K562 (cell line): Measurements from ENCODE around the gene PNPLA7. TPM values are rescaled to one million over a fixed set of nuclear protein-coding genes. Genes with fewer than 3 reads are reported as not detected.

ENCODE experiments used
- ATAC-seq: fragments of 200-7000 bp; cut with Tn5 transposase; 3 replicates; pipeline ENCODE4 v1.9.1; 2020; ENCODE audit warnings: moderate library complexity
- BruUV-seq: library from RNA; stranded (reverse); fragments of 400-500 nt; replicated peaks from 2 replicates; lab custom pipeline; 2021; lab: Mats Ljungman, UMichigan
- CTCF ChIA-PET: fragments of 300-600 bp; formaldehyde crosslinking; extraction: SDS; loops from one replicate; lab custom pipeline; 2021; ENCODE audit warnings: low intra/inter-chr PET ratio; lab: Yijun Ruan, JAX
- POLR2A ChIA-PET: fragments of 300-600, 350-650 bp; sonication (Branson Sonifier 250); formaldehyde crosslinking; extraction: SDS; loops from one replicate; lab custom pipeline; 2021; ENCODE audit warnings: antibody characterized with exemption, inconsistent platforms; lab: Yijun Ruan, JAX
- DNase-seq, 4 experiments: peaks; one replicate each; pipeline versions ENCODE4 v3.0.0 to v3.0.0-alpha.2; 2011 to 2018; ENCODE audit warnings: low spot score in 3 of 4, mixed read lengths in 3 of 4; ENCODE audit errors: extremely low read depth in 1 of 4
- FAIRE-seq: peaks from 2 replicates; lab custom pipeline; 2011; peaks lifted over from hg19 to GRCh38; lab: Jason Lieb, UNC
- H2AFZ ChIP-seq: 2 replicates; pipeline ENCODE4 v1.6.0; 2011; ENCODE audit warnings: low read depth, low read length, control low read depth, inconsistent platforms
- H3K27ac ChIP-seq: fragments of 200-600 bp; 3 replicates; pipeline ENCODE4 v1.8.0; 2011; ENCODE audit warnings: low read depth, mild to moderate bottlenecking, control low read depth, inconsistent platforms, low read length, moderate library complexity, mixed read lengths; ENCODE audit errors: extremely low read depth
- H3K27me3 ChIP-seq, 2 experiments: fragments of 300-600 bp in 1 of 2; 2 replicates in 1 of 2; 3 replicates in 1 of 2; pipeline versions ENCODE4 v1.6.0 to v1.8.0; 2011; ENCODE audit warnings: inconsistent platforms in 2 of 2, low read length in 2 of 2, mild to moderate bottlenecking in 1 of 2, mixed read lengths in 1 of 2, moderate library complexity in 1 of 2; ENCODE audit not compliant: control insufficient read depth in 2 of 2, insufficient read depth in 2 of 2
- H3K36me3 ChIP-seq: fragments of 300-600 bp; 3 replicates; pipeline ENCODE4 v1.8.0; 2011; ENCODE audit warnings: mild to moderate bottlenecking, low read length, inconsistent platforms; ENCODE audit not compliant: control insufficient read depth, insufficient read depth
- H3K4me1 ChIP-seq, 2 experiments: fragments of 200-600 bp in 1 of 2; replicated peaks in 1 of 2; 2 replicates in 1 of 2; 3 replicates in 1 of 2; pipeline versions ENCODE4 v1.5.1 to v1.8.0; 2011; ENCODE audit warnings: inconsistent platforms in 2 of 2, low read length in 2 of 2, mild to moderate bottlenecking in 1 of 2, mixed read lengths in 1 of 2, moderate library complexity in 1 of 2; ENCODE audit not compliant: control insufficient read depth in 2 of 2, insufficient read depth in 2 of 2
- H3K4me2 ChIP-seq: 2 replicates; pipeline ENCODE4 v1.6.1; 2011; ENCODE audit warnings: low read length, control low read depth, inconsistent platforms, mixed read lengths; ENCODE audit not compliant: insufficient read depth
- H3K4me3 ChIP-seq: fragments of 200-600 bp; sonication (generic), shearing (Covaris generic); 2 replicates; pipeline ENCODE4 v1.5.1; 2016; ENCODE audit warnings: control low read depth, inconsistent platforms
- H3K79me2 ChIP-seq: fragments of 200-600 bp; 3 replicates; pipeline ENCODE4 v1.8.0; 2011; ENCODE audit warnings: low read length, inconsistent platforms; ENCODE audit not compliant: control insufficient read depth, insufficient read depth
- H3K9ac ChIP-seq, 2 experiments: 2 replicates each; pipeline versions ENCODE4 v1.6.0 to v1.6.1; 2011; ENCODE audit warnings: low read depth in 2 of 2, low read length in 2 of 2, control low read depth in 1 of 2, inconsistent platforms in 1 of 2, mild to moderate bottlenecking in 1 of 2, mixed read lengths in 1 of 2; ENCODE audit not compliant: insufficient read depth in 1 of 2
- H3K9me1 ChIP-seq: one replicate; pipeline ENCODE4 v1.6.0; 2011; ENCODE audit warnings: inconsistent platforms, mild to moderate bottlenecking, low read length, moderate library complexity; ENCODE audit not compliant: control insufficient read depth, insufficient read depth
- H3K9me3 ChIP-seq: replicated peaks from 2 replicates; pipeline ENCODE4 v1.5.1; 2011; ENCODE audit warnings: low read depth, low read length, inconsistent platforms; ENCODE audit not compliant: control insufficient read depth, insufficient read depth
- H4K20me1 ChIP-seq: replicated peaks from 2 replicates; pipeline ENCODE4 v1.6.1; 2011; ENCODE audit warnings: low read length, inconsistent platforms, mixed read lengths; ENCODE audit not compliant: control insufficient read depth, insufficient read depth
- ARID2 ChIP-seq: fragments of 450-650 bp; IDR thresholded peaks from 2 replicates; pipeline ENCODE4 v1.6.1; 2017; ENCODE audit warnings: antibody characterized with exemption, mild to moderate bottlenecking
- E4F1 ChIP-seq: fragments of 250-450 bp; sonication (Bioruptor Pico); IDR thresholded peaks from 2 replicates; pipeline ENCODE4 v1.5.0; 2021; ENCODE audit warnings: mild to moderate bottlenecking, borderline replicate concordance
- FIP1L1 ChIP-seq: fragments of 200-400 bp; formaldehyde crosslinking; IDR thresholded peaks from 2 replicates; pipeline ENCODE4 v1.6.1; 2018; ENCODE audit warnings: mild to moderate bottlenecking, low read depth, low read length; ENCODE audit not compliant: poor library complexity, severe bottlenecking
- SP1 ChIP-seq: sonication (generic); formaldehyde crosslinking; IDR thresholded peaks from 2 replicates; pipeline ENCODE4 v1.8.1; 2022; ENCODE audit warnings: mild to moderate bottlenecking, missing genetic modification reagents
- WGBS: fragments of 100-300 bp; shearing (Covaris generic); methylation state at CpG from one replicate; pipeline ENCODE4 v1.1.6; 2016; ENCODE audit warnings: low coverage, mixed read lengths; ENCODE audit not compliant: insufficient coverage; ENCODE audit errors: missing lambda C conversion rate; 5-methylcytosine and 5-hydroxymethylcytosine counted together
- in situ Hi-C: fragments of 300-500 bp; cut with MboI; formaldehyde crosslinking; loops from 4 replicates; pipeline ENCODE4 v1.15.0; 2018; ENCODE audit warnings: inconsistent platforms, mixed read lengths
- intact Hi-C: fragments of 100-400 bp; cut with micrococcal nuclease; formaldehyde crosslinking; loops from 2 replicates; pipeline ENCODE4 v1.14.2; 2022
- polyA plus RNA-seq, 8 experiments: library from polyadenylated mRNA; depleted of rRNA in 4 of 8; stranded (reverse) in 5 of 8; unstranded in 3 of 8; fragments of >200 nt; fragmentation: Nextera tagmentation in 2 of 8; fragmentation: Illumina TruSeq in 1 of 8; extraction: Ambion mirVana in 2 of 8; extraction: Trizol in 1 of 8; gene quantifications; 2 replicates each; pipeline versions ENCODE4 v1.2.1 to v1.2.3, GENCODE V29; 2011 to 2014; ENCODE audit warnings: inconsistent platforms in 1 of 8, missing spikeins in 1 of 8
- total RNA-seq, 7 experiments: library from RNA; depleted of rRNA in 6 of 7; stranded (reverse); fragments of >200 nt in 6 of 7; fragmentation: Illumina TruSeq in 2 of 7; extraction: Trizol in 2 of 7; gene quantifications; 2 replicates each; pipeline versions ENCODE4 v1.2.1 to v1.2.3, GENCODE V29; 2011 to 2021; ENCODE audit warnings: low replicate concordance in 1 of 7

The PNPLA7 gene
- total and polyA plus RNA-seq, 9 of the 15 experiments (the other 6 are each of a cell fraction or from before 2014, with no cell fraction given), result 0.01 to 0.85 (median 0.19) TPM; not detected in 1

GRCh38 chr9:137465000-137465719 is 85.0 kb downstream of the PNPLA7 start:
- WGBS, result 59% methylated on average over 17 of the region's 23 CpGs
- H3K4me3 ChIP-seq, result no peak overlapping the region
- H3K4me2 ChIP-seq, result no peak overlapping the region

More at GRCh38 chr9:137465000-137465719, 85.0 kb downstream of the PNPLA7 start:
- no peaks in the 10 kb centered on the region for H3K27me3 ChIP-seq
- in situ Hi-C loops, result no loop called here
- no peaks in the 10 kb centered on the region for H3K36me3 ChIP-seq
- H3K9me1 ChIP-seq, result no peaks in the 10 kb centered on the region
- ChIA-PET POLR2A (no interaction called here), CTCF (interaction anchor here (0.6 kb wide), 1 partner anchor 1112 kb away, joined by 4 read pairs; no protein-coding TSS in a partner anchor)
- H3K79me2 ChIP-seq, result no peaks in the 10 kb centered on the region
- no peak for FAIRE-seq
- no peak for DNase-seq
- BruUV-seq, result no TSS peak
- intact Hi-C loops, result no loop called here
- TF ChIP-seq SP1 (CRISPR knock-in tag) (no peak), FIP1L1 (no peak), E4F1 (CRISPR knock-in tag) (no peak), ARID2 (no peak)
- peak overlapping the region in 1 of 2 experiments; percentile 58; a peak in 1 of 4 replicates for H3K9ac ChIP-seq
- no peak overlapping the region for H3K27ac ChIP-seq
- H2AFZ ChIP-seq, result no peak overlapping the region
- peaks cover 11 to 67% of the 10 kb centered on the region in 2 experiments; a peak in 4 of 5 replicates for H3K4me1 ChIP-seq
- H3K9me3 ChIP-seq, result no peaks in the 10 kb centered on the region
- ATAC-seq, result no peak
- no peaks in the 10 kb centered on the region for H4K20me1 ChIP-seq
